Kidney epithelial cell (primary cell): ENCODE results near the gene NRSN1. TPM values are rescaled to one million over a fixed set of nuclear protein-coding genes. Genes with fewer than 3 reads are reported as not detected.

Experiments used
- DNase-seq: peaks from one replicate; pipeline ENCODE4 v3.0.0-alpha.2; 2010; ENCODE audit warnings: low read depth
- H3K27me3 ChIP-seq: 2 replicates; pipeline ENCODE4 v1.6.0; 2011; ENCODE audit warnings: low read length; ENCODE audit not compliant: control insufficient read depth, insufficient read depth
- H3K36me3 ChIP-seq: 2 replicates; pipeline ENCODE4 v1.5.1; 2011; ENCODE audit warnings: low read length; ENCODE audit not compliant: control insufficient read depth, insufficient read depth
- H3K4me3 ChIP-seq: 2 replicates; pipeline ENCODE4 v1.5.1; 2011; ENCODE audit warnings: low read depth, mild to moderate bottlenecking, control low read depth, low read length
- total RNA-seq: library from RNA; depleted of rRNA; stranded (reverse); fragments of >200 nt; gene quantifications from 2 replicates; pipeline ENCODE4 v1.2.3, GENCODE V29; 2015
- TF ChIP-seq, protein P1 (sequence below): IDR thresholded peaks from 2 replicates; pipeline ENCODE4 v1.5.1; 2011; ENCODE audit warnings: mild to moderate bottlenecking, moderate library complexity, low read length, control low read depth, inconsistent platforms; ENCODE audit not compliant: insufficient read depth, poor library complexity, severe bottlenecking

NRSN1 gene
- total RNA-seq, 1 donor from 2014 or later, result not detected

DNA sequence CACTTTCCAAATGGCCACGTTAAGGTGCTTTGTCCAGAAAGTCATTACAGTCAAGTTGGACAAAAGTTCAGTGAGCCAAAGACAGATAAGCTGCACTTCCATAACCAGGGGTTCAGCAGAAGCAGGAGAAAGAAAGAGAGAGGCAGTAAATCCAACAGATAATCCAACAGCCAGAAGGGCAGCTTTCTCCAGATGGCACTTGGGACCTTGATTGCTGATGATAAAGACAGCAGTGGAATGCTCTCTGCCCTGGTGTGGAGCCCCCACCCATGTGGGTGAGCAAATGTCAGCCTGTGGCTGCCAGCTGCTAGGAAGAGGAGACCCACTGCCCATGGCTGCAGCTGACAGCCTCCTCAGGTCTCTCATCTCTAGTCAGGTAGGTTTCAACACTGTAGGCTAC lies 18.7 kb upstream of the NRSN1 start:
- Histone ChIP-seq H3K36me3 (no peaks in the 10 kb centered on the region), H3K27me3 (no peaks in the 10 kb centered on the region), H3K4me3 (no peak overlapping the region)
- TF ChIP-seq, protein P1, sequence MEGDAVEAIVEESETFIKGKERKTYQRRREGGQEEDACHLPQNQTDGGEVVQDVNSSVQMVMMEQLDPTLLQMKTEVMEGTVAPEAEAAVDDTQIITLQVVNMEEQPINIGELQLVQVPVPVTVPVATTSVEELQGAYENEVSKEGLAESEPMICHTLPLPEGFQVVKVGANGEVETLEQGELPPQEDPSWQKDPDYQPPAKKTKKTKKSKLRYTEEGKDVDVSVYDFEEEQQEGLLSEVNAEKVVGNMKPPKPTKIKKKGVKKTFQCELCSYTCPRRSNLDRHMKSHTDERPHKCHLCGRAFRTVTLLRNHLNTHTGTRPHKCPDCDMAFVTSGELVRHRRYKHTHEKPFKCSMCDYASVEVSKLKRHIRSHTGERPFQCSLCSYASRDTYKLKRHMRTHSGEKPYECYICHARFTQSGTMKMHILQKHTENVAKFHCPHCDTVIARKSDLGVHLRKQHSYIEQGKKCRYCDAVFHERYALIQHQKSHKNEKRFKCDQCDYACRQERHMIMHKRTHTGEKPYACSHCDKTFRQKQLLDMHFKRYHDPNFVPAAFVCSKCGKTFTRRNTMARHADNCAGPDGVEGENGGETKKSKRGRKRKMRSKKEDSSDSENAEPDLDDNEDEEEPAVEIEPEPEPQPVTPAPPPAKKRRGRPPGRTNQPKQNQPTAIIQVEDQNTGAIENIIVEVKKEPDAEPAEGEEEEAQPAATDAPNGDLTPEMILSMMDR, result no peak
- no peak for DNase-seq

DNA sequence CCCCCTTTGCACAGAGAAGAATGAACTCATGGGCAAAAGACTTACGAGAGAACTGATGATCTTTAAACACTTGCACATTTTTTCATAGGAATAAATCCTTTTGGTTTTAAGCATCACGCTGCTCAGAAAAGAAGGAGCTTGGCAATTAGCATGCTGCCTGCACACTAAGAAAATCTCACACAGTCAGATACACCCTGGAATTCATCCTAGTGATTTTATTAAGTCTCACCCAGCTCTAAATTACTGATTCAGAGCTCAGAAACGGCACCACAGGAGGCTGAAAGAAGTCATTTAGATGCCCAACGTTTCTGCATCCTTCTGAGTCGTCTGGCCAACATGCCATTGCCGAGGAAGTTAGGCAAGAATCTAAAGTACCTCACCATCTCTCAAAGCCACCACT lies 18.0 kb upstream of the NRSN1 start:
- TF ChIP-seq, protein P1, result no peak
- H3K4me3 ChIP-seq, result no peak overlapping the region
- DNase-seq, result no peak
- H3K36me3 ChIP-seq, result no peaks in the 10 kb centered on the region
- no peaks in the 10 kb centered on the region for H3K27me3 ChIP-seq

DNA sequence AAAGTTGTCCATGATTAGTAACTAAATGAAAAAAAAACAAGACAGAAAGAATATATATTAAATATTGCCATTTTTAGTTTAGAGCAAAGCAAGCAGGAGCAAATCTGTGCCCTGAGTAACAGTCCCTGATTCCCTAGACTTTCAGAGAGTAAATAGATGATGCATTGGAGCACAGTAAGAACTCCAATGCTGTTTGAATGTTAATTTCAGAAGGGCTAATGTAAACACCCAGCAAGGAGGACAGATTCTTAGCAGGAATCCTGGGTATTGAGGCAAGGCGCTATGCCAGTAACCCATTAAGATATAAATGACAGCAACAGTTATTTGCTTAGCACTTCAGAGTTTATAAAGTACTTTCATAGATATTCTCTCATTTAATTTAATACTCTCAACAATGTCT lies 15.6 kb upstream of the NRSN1 start:
- Histone ChIP-seq H3K36me3 (no peaks in the 10 kb centered on the region), H3K27me3 (no peaks in the 10 kb centered on the region), H3K4me3 (no peak overlapping the region)
- DNase-seq, result no peak
- TF ChIP-seq, protein P1, result no peak

DNA sequence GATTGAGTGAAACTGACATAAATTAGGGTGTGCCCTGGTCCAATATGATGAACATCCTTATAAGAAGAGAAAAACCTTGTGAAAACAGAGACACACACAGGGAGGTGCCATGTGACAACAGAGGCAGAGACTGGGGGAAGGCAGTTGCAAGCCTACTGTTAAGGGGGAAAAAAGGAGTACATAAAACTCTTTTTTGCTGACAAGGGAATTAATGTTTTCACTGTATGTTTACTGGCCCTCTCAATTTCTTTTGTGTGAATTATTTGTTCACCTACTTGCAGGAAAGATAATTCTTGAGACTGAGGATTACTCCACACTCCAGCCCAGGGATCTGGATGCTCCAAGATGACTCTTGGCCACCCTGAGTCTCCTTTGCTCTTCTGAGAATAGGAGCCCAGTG lies 12.1 kb upstream of the NRSN1 start:
- Histone ChIP-seq H3K4me3 (no peak overlapping the region), H3K27me3 (no peaks in the 10 kb centered on the region), H3K36me3 (no peaks in the 10 kb centered on the region)
- no peak for DNase-seq
- TF ChIP-seq, protein P1, result no peak

DNA sequence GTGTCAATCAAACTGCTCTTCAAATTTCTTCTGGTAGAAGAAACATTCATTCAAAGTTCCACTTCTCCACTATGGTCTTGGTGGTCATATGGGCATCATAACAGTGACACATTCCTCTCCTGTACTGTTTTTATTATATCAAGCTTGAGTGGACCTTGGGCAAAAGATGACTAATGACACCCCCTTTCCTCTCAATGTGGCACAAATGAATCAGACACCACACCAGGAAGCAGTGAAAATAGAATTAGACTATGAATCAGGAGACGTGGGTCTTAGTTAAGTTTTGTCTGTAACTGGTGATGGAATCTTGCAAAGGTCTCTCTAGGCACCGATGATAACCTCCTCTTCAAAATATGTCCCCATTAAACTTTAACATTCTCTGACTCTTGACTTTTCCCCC lies 9.0 kb upstream of the NRSN1 start:
- H3K36me3 ChIP-seq, result no peaks in the 10 kb centered on the region
- peak; percentile 79 for DNase-seq
- no peak overlapping the region for H3K4me3 ChIP-seq
- H3K27me3 ChIP-seq, result no peaks in the 10 kb centered on the region
- TF ChIP-seq, protein P1, result no peak

DNA sequence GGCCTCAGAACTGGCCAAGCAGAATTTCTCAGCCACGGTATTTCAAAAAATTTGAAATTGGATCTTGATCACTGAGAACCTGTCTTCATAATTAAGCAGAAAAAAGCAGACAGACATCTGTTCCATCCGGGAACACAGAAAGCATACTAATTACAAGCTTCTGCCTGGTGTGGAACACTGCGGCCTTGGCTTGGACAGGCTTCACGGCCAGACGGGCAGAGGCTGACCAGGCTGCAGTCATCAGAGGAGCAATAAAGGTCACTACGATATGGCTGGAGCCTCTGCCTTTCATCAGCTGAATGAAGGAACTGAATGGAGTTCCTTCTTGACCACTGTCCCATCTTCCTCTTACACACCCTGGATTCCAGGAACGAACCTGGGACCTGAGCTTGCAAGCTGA lies 3.9 kb upstream of the NRSN1 start:
- TF ChIP-seq, protein P1, result no peak
- Histone ChIP-seq H3K27me3 (no peaks in the 10 kb centered on the region), H3K4me3 (no peak overlapping the region), H3K36me3 (no peaks in the 10 kb centered on the region)
- no peak for DNase-seq
